ENCODE measurements around the gene MRS2. TPM values are rescaled to one million over a fixed set of nuclear protein-coding genes. Genes with fewer than 3 reads are reported as not detected.

Gene MRS2
- total RNA-seq, 4 donors from 2014 or later, result 20.8 to 30.5 (median 27.4) TPM

DNA sequence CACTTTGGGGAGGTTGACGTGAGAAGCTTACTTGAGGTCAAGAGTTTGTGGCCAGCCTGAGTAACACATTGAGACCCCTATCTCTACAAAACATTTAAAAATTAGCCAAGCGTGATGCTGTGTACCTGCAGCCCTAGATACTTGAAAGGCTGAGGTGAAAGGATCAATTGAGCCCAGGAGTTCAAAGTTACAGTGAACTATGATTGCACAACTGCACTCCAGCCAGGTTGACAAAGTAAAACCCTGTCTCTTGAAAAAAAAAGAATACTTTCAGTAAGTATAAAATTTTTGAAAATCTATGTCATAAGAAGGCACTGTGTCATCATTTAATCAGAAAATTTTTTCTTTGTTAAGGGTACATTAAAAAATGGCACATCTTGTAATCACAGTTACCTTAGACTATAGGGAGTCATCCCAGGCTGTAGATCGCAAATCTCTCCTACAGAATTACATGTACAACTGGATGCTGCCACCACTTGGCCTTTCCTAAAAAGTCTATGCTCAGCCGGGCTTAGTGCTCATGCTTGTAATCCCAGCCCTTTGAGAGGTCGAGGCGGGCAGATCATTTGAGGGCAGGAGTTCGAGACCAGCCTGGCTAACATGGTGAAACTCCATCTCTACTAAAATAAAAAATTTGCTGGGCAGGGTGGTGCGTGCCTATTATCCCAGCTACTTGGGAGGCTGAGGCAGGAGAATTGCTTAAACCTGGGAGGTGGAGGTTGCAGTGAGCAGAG lies 17.0 kb upstream of the MRS2 start:
- Histone ChIP-seq H3K27me3 (no peaks in the 10 kb centered on the region), H3K36me3 (no peaks in the 10 kb centered on the region), H3K27ac (no peak overlapping the region), H3K4me1 (no peaks in the 10 kb centered on the region), H3K4me3 (no peak overlapping the region), H3K9me3 (no peaks in the 10 kb centered on the region)
- no peak for DNase-seq
- TF ChIP-seq, protein P1, sequence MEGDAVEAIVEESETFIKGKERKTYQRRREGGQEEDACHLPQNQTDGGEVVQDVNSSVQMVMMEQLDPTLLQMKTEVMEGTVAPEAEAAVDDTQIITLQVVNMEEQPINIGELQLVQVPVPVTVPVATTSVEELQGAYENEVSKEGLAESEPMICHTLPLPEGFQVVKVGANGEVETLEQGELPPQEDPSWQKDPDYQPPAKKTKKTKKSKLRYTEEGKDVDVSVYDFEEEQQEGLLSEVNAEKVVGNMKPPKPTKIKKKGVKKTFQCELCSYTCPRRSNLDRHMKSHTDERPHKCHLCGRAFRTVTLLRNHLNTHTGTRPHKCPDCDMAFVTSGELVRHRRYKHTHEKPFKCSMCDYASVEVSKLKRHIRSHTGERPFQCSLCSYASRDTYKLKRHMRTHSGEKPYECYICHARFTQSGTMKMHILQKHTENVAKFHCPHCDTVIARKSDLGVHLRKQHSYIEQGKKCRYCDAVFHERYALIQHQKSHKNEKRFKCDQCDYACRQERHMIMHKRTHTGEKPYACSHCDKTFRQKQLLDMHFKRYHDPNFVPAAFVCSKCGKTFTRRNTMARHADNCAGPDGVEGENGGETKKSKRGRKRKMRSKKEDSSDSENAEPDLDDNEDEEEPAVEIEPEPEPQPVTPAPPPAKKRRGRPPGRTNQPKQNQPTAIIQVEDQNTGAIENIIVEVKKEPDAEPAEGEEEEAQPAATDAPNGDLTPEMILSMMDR (IDR thresholded peaks at IDR 0.05), result no peak
- no peak for TF ChIP-seq POLR2A (IDR thresholded peaks at IDR 0.05)

DNA sequence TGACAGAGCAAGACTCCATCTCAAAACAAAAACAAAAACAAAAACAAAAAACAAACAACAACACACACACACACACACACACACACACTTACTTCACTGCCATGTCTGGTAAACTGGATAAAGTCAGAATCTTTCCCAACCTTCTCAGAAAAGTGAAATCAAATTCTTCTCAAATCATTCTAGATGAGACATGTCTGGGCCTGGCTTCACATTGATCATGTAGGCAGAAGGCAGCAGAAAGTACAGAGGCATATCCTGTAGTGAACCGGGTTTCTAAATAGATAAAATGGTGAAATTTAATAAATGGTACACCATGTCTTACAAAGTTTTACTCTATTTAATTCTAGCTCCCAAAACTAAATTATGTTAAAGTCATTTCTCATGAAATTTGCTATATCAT lies 14.9 kb upstream of the MRS2 start:
- Histone ChIP-seq H3K4me1 (no peaks in the 10 kb centered on the region), H3K27me3 (no peaks in the 10 kb centered on the region), H3K36me3 (no peaks in the 10 kb centered on the region), H3K27ac (no peak overlapping the region), H3K4me3 (no peak overlapping the region), H3K9me3 (no peaks in the 10 kb centered on the region)
- DNase-seq, result no peak
- TF ChIP-seq POLR2A (IDR thresholded peaks at IDR 0.05), result no peak
- TF ChIP-seq, protein P1 (IDR thresholded peaks at IDR 0.05), result no peak

DNA sequence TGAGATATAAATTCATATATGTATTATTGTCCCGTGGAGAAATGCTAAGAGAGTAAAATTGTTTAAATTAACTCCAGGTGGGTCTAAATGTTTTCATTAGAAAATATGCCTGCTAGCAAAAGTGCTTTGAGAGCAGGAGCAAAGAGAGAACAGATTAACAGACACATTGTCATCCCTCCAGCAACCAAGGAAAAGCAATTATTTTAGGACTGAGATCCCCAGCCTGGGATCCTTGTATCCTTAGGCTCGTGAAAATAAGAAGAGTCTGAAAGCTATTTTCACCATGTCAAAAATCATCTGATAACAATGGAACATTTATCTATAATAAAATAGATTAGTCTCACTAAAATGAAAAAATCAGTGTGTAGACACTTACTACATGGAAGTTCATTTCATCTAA lies 11.5 kb upstream of the MRS2 start:
- Histone ChIP-seq H3K36me3 (no peaks in the 10 kb centered on the region), H3K27ac (no peak overlapping the region), H3K4me3 (no peak overlapping the region), H3K4me1 (no peaks in the 10 kb centered on the region), H3K9me3 (no peaks in the 10 kb centered on the region), H3K27me3 (no peaks in the 10 kb centered on the region)
- no peak for DNase-seq
- TF ChIP-seq POLR2A (IDR thresholded peaks at IDR 0.05), result no peak
- TF ChIP-seq, protein P1 (IDR thresholded peaks at IDR 0.05), result no peak

DNA sequence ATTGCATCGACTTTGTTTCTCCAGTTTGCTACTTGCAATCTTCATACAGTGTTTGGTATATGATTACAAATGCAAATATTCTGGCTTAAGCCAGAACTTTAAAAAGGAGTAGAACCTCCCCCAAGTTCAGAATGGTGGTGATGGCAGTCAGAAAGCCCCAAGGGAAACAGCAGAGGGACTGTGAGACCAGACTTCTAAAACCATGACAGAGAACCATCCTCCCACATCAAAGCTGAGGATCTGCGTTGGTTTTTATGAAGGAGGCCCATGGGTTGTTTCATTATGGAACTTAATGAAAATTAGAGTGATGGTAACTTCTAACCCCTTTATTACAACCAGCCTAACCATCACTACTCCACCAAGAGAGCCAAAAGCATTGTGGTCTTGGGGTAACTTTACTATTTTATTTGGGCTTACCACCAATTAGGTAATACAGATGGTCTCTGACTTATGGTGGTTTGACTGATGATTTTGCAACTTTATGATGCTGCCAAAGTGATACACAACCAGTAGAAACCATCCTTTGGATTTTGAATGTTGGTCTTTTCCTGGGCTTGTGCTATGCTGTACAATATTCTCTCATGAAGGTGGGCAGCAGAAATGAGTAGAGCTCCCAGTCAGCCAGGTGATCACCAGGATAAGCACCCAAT lies 10.9 kb upstream of the MRS2 start:
- Histone ChIP-seq H3K4me1 (no peaks in the 10 kb centered on the region), H3K27me3 (no peaks in the 10 kb centered on the region), H3K9me3 (no peaks in the 10 kb centered on the region), H3K36me3 (no peaks in the 10 kb centered on the region), H3K4me3 (no peak overlapping the region), H3K27ac (no peak overlapping the region)
- TF ChIP-seq, protein P1 (IDR thresholded peaks at IDR 0.05), result no peak
- no peak for TF ChIP-seq POLR2A (IDR thresholded peaks at IDR 0.05)
- DNase-seq, result no peak

DNA sequence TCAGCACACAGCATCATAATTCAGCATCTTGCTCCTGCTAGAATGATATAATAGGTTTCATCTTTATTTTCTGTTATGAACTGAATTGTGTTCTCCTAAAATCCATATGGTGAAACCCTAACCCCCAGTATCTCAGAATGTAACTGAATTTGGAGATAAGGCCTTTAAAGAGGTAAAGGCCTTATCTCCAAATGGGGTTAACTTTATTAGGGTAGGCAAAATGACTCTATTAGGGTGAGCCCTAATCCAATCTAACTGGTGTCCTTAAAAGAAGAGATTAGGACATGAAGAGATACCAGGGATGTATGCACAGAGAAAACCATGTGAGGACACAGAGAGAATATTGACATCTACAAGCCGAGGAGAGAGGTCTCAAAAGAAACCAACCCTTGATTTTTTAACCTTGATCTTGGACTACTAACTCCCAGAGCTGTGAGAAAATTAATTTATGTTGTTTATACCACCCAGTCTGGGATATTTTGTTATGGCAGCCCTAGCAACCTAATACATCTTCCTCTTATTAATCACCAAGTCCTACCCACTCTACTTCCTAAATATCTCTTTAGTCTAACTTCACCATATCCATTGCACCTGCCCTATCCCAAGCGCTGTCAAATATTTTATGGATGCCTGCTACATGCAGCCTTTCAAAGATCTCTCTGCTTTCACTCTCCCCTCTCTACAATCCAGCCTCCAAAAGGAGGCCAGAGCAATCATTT lies 8.5 kb upstream of the MRS2 start:
- no peaks in the 10 kb centered on the region for H3K27me3 ChIP-seq
- no peaks in the 10 kb centered on the region for H3K4me1 ChIP-seq
- TF ChIP-seq, protein P1 (IDR thresholded peaks at IDR 0.05), result no peak
- no peak for TF ChIP-seq POLR2A (IDR thresholded peaks at IDR 0.05)
- no peaks in the 10 kb centered on the region for H3K9me3 ChIP-seq
- no peak for DNase-seq
- no peak overlapping the region for H3K4me3 ChIP-seq
- H3K36me3 ChIP-seq, result no peaks in the 10 kb centered on the region
- H3K27ac ChIP-seq, result no peak overlapping the region

Data from Peyer's patch (tissue), 4 donors.